ENCODE data around the gene BRPF3.

- TF ChIP-seq POLR2A (IDR thresholded peaks at IDR 0.05; ENCODE audit: low read depth, low read length) = no peak
- no peak for TF ChIP-seq CTCF (IDR thresholded peaks at IDR 0.05 in 2 of 3, conservative IDR thresholded peaks at IDR 0.05 in 1 of 3; ENCODE audit: control insufficient read depth in 2 of 3, extremely low read depth in 1 of 3, insufficient read depth in 1 of 3, low read depth in 3 of 3, low read length in 3 of 3)
- TF ChIP-seq JUND (IDR thresholded peaks at IDR 0.05; ENCODE audit: low read depth, low read length) = no peak
Observed at GRCh38 chr6:36202101-36202500, 5.6 kb downstream of the BRPF3 start.

Measured in GM12878 (cell line).